Colon (tissue), 2 donors: ENCODE measurements around the gene FAM177B.

Experiments
- FAIRE-seq: peaks from 2 replicates; lab custom pipeline; 2012; peaks lifted over from hg19 to GRCh38; lab: Jason Lieb, UNC
- donor health status: control.
- donor health status: control.

The FAM177B gene

DNA sequence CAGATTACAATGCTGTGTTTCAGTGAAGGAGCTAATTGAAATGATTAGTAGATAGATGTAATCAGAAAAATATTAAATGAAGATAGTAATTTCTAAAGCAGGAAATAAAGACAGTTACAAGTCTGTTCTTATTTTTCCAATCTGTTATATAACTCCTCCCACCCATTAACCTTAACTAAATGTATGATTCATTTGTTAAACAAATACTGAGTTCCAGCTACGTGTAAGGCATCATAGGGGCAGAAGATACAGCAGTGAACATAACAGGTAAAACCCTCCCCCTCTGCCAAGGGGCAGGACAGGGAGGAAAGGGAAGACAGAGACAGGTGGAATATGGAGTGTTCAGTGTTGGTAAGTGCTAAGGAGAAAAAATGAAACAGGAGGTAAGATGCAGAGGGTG, at the start of gene FAM177B:
TSS of gene FAM177B (plus strand) at position 231 of the 400 bp plus-strand sequence. CDS start 9,344 bp downstream, outside the sequence.
- FAIRE-seq = no peak

DNA sequence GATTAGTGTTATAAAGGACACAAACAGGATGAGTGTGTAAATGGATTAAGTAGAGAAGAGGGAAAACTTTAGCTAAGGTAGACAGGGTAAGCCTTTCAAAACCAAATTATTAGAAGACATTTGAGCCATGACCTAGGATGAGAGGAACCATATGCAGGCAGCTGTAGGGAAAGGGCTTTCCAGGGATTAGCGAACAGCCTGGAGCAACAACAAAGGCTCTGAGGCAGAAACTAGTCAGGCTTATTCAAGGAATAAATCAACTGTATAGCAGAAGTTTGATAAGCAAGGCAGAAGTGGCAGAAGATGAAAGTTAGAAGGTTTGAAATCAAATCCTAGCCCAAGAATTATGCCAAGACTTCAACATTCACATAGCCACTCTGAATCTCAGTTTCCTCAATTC, 46.0 kb upstream of the FAM177B start:
- no peak for FAIRE-seq

DNA sequence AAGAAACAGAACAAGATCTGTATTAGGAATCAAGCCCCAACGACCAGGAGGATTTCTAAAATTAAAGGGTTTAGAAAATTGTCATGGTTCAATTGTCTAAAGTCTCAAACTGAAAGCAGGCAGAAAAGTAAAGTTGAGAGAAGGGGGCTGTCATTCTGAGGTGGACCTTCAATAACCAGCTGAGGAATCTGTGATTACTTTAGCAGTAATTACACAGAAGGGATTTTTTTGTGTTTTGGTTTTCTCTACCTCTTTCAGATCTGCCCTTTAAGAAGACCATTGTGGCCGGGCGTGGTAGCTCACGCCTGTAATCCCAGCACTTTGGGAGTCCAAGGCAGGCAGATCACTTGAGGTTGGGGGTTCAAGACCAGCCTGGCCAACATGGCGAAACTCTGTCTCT, 42.1 kb upstream of the FAM177B start:
- FAIRE-seq = no peak

DNA sequence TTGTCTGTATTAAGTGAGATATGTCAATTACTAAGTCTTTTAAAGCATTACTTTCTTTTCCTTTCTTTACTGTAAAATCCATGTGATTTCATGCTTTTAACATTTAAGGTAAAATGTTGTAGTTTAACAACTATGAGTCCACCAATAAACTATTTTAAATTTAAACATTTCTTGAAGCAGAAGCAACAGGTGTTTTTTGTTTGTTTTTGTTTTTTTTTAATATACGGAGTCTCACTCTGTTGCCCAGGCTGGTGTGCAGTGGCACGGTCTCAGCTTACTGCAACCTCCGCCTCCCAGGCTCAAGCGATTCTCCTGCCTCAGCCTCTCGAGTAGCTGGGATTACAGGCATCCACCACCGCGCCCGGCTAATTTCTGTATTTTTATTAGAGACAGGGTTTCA, 40.3 kb upstream of the FAM177B start:
- no peak for FAIRE-seq

DNA sequence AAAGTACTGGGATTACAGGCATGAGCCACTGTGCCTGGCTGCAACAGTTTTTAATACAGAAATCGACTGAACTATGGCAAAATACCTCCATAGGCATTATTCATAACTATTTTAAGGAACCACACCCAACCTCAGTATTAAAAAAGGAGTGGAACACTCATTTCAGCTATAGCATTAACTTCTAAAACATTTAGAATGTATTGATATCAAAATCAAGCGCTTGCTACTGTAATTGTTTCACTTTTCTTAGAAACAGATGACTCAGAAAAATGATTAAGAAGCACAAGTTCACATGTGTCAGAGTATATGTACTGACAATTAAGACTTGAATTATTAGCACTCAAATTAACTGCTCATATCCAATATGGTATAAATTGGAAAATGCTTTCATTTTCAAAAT, 39.8 kb upstream of the FAM177B start:
- FAIRE-seq = no peak

DNA sequence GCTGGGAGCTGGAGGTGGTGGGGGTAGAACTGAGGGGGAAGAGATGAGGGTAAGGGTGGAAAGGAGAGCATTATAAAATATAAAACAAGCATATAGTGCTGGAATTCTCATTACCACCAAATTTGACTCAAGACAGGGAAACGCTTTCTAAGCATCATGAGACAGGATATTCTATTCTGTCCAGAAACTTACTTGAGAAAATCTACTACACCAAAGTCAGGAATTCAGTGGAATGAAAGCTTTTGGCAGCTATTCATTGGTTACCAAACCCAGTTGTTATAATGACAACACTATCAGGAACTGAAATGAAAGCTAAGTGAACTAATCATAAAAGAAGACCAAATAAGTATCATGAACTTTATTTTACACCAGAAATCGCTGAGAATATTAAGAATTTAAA, 39.2 kb upstream of the FAM177B start:
- FAIRE-seq = no peak

DNA sequence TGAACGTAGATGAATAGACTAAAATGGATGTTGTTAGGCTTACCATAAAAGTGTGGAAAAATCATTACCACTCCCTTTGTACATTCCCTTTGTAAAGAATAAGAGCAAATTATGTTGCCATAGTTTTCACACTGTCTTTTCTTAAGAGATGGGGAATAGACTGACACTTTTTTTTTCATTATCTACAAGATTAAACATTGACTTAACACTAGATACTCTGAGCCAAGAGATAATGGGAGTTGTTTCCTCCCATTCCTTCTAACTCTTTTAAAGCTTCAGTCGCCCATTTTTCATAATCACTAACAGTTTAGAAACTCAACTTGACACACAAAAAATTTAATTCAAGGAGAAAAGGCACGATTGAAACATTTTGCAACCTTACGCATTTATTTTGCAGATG, 34.8 kb upstream of the FAM177B start:
- FAIRE-seq = no peak

DNA sequence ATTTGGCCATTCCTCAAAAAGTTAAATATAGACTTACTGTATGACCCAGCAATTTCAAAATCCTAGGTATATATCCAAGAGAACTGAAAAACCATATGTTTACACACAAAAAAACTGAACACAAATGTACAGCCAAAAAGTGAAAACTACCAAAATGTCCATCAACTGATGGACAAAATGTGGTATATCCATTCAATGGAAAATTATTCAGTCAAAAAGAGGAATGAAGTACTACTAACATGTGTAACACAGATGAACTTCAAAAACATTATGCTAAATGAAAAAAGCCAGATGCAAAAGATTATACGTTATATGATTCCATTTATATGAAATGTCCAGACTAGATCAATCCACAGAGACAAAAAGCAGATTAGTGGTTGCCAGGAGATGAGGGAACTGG, 32.7 kb upstream of the FAM177B start:
- FAIRE-seq = no peak

DNA sequence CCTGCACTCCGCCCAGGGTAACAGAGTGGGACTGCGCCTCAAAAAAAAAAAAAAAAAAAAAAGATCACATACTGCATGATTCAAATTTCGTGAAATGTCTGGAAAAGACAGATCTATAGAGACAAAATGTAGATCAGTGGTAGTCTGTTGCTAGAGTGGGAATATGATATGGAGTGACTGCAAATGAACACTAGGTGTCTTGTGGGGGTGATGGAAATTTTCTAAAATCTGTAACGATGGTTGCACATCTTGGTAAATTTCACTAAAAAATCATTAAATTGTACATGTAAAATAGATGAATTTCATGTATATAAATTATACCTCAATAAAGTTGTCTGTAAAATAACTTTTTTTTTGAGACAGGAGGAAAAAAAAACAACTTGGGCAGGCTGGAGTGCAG, 30.2 kb upstream of the FAM177B start:
- no peak for FAIRE-seq

DNA sequence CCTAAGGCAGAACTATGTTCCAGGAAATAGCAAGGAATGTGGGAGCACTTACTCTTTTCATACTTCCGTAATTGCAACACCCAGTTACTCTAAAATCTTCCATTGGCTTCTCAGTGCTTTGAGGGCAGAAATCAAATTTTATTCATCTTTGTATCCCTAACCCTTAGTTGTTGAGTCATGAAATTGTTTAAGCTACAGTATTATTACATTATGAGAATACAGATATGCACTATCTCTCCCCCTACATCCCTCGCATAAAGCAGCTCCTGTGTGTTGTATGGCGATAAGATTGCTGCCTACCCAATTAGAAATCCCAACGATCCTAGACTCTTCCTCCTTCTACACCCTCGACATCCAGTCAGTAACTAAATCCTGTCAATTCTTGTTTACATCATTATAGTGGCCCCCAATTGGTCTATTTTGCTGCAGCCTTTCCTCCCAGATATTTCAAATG, 27.3 kb upstream of the FAM177B start:
- no peak for FAIRE-seq

DNA sequence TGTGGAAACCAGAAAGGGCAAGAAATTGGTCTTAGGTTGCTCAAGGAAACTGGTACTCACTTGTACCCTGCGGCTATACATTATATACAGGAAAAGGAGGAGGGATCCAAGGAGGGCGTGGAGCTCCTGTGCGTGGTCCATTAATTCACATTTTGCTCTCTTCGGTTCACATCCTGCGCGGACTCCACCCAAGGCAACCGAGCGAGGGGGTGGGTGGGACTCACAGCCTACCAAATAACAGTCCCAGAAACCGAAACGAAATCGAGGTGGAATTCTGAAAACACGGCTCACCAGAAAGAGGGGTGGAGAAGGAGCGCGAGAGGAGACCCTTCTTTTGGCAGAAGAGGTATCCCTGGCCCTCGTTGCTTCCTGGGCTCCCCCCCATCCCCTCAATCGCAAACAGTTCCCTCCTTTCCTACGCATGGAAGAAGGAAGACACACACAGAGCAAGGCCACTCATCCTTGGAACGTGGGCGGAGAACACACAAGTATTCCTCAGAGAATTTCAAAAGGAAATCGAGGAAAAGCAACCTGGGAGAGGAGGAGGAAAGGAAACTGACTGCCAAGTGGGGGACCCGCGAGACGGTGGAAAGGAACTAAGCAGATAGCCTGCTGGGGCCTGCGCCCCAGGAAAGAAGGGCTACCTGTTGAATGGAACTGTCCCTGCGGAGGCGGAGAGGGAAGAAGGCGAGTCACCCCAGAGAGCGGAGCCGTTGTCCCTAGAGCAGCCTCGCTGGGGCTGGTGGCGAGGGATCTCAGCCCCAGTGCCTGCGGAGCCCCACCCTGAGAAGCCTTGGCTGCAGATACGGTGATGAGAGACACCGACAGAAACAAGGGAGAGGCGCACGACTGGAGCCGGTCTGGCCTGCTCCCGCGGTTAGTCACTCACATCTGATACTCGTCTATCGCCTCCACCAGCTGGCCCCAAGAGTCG, 25.4 kb upstream of the FAM177B start:
- no peak for FAIRE-seq

DNA sequence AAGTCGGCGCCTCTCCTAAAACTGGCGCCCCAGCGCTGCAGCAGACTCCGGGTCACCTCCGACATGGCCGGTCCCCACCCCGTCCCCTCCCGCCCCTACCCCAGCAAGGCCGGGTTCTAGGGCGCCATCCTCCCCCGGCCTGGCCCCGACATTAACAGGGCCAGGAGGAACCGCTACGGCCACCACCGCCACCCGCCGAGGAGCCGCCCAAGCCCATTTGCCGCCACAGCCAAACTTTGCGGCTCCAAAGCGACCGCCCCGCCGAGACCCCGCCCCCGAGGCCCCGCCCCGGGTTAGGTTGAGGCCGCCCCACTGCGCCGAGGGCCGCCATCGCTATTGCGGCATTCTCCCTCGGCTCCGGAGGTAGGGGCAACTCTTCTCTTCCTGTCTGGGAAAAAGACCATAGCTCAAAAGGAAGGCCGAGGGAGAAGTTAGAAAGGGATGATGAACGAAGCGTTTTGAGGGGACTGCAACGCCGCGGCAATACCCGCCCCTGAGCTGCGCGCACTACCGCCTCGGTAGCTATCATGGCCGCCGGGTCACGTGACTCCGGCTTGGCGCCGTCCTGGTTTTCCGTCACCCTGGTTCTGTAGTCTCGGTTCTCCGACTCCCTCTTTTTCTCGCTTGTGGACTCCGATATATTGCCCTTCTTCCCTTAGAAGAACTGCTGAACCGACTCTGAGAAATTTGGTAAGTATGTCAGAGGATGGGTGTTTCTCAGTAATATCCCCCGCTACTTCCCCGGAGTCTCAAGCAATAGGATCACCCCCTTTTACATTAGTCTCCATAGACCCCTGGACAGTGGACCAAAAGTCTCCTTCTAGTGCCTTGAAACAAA, 24.5 kb upstream of the FAM177B start, which contains the start of the genes AIDA and BROX:
TSS of gene AIDA (minus strand) at position 239 of the 838 bp plus-strand sequence. CDS start at position 65, 174 bp downstream.
TSS of gene BROX (plus strand) at position 312 of the 838 bp plus-strand sequence. CDS start 3,136 bp downstream, outside the sequence.
- no peak for FAIRE-seq

DNA sequence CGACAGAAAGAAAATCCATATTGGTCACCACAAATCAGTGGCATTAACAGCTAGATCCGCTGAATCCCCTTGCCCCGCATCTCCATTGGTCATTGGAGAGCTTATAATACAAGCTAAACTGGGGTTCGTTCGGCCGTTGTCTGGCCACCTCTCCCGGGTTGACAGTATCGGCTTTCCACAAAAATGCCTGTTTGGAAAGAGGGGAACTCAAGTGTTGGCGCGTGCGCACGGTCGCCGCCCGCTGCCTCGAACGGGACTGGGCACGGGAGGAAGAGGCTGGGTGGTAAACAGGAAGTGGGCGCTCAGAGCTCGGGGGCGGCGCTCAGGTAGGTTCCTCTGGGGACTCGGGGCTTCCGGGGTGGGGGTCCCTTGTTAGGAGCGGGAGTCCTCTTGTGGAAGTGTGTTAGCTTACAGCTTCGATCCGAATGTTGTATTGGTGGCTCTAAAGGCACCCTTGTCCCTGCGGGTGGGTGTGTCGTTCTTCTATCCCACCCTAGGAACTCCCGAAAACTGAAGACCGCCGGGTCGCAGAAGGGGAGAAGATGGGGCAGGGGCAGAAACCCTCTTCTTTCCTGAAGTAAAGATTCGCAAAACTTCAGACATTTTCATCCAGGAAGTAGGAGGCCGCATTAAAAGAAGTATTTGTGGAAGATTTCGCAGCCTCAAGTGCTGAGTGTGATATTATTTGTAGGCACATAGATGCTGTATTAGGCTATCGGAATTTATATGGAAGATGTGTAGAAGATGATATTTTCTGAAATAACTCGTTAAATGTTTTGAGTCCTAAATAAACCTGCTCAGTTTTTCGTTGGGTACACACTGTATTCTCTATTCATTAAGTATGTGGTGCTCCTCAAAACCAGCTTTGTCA, 23.7 kb upstream of the FAM177B start:
- FAIRE-seq = no peak

DNA sequence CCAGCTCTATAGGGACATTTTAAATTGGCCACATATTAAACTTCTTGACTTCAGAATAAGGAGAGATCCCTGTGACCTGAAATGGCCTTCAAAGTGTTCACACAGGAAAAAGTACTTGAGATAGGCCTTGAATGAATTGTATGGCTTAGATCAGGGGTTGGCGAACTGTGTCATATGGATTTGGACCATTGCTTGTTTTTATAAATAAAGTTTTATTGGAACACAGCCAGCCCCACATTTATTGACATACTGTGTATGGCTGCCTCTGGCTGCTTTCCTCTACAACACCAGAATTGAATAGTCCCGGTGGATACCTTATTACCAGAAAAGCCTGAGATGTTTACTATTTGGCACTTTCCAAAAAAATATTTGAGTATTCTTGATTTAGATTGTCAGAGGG, 20.6 kb upstream of the FAM177B start:
- no peak for FAIRE-seq

DNA sequence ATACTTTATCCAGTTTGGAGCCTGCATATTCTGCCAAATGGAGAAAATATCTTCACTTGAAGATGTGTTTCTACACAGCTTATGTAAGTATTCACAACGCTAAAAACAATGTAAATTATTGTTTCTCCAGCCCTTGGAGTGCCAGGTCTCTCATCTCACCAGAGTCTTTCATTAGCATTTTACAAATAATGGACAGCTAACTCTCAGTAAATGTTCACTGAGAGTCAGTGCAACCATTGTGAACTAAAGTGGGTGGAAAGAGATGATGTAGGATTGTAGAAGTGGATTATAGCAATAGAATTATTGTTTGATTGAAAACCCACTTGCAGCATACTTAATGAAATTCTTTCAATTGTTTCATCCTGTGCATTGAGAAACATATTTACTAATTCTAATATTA, 8.3 kb upstream of the FAM177B start:
- FAIRE-seq = no peak

DNA sequence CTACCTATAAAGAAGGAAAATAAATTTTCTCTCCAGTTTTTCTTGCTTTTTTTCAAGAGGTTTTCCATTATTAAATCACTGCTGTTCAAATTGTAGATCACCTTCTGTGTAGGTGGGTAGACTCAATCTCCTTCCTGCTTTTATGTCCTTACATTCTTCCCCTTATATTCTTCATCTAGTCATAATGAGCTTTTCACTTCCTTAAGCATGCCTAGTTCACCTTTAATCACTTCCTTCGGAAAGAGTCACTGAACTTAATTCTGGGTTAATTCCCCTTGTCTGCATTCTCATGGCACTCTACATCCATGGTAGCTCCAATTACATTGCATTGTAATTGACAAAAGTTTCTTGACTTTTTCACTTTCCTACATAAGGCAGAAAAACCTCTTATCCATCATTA, 6.1 kb upstream of the FAM177B start:
- FAIRE-seq = no peak

DNA sequence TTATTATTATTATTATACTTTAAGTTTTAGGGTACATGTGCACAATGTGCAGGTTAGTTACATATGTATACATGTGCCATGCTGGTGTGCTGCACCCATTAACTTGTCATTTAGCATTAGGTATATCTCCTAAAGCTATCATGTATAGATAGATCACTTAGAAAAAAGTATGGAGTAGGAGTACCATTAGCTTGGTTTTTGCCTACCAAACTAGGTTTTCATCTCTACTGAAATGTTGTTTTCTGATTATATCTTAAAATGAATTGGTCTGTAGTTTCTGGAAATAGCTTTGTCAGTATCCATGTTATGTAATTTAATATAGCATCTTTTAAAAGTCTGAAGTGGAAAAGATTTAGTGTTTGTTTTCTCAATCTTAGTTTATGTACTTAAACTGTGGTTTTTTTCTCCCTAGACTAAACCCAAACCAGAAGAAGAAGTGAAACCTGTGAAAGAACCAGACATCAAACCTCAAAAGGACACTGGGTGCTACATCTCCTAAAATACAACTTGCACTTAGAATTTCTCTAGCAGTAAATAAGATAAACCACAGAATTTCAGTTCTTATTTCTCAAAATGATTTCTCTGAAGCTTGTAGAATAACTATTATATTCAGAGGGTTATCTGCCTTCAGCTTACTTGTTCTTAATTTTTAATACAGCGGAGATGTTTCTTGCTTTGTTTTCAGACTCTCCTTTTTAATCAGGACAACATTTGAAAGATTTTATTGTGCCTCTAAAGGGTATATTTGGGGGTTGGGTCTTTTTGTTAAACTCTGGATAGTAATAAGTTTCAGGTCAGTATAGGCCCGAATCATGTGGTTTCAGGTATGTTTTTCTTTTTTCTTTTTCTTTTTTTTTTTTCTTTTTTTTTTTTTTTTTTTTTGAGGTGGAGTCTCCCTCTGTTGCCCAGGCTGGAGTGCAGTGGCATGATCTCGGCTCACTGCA, 4.5 kb upstream of the FAM177B start:
- FAIRE-seq = no peak

DNA sequence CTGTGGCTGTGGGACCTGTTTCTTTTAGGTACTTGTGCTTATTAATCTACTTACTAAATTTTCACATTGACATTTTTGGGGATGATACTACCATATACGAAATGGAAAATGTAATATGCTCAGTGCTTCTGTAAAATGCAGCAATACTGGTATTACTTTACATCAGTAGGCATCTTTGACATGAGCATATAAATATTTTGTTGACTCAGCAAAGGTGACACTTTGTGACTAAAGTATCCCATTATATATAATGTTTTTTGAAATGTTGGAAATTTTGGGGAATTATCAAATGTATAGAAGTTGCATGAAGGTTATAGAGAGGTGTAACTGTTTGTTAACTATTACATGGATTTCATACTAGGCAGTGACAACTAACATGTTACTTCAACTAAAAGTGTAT, 2.3 kb upstream of the FAM177B start:
- no peak for FAIRE-seq

DNA sequence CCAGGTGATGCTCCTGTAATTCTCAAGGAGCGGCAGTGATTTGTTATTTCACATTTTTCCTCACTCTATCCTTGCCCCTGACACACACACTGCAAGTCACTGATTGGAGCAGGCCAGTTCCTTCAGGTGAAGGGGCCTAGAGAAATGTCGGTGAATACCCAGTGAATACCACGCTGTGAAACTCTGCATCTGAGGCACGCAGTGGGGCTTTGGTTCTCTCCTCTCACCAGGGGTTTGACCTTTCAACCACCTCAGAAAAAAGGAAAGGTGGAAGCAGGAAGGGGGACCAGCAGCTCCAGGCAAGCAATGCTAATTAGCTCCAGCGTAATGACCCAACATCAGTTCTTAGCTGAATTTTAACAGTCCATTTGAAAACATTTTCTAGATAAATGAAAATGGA, 532 bp upstream of the FAM177B start:
- no peak for FAIRE-seq

DNA sequence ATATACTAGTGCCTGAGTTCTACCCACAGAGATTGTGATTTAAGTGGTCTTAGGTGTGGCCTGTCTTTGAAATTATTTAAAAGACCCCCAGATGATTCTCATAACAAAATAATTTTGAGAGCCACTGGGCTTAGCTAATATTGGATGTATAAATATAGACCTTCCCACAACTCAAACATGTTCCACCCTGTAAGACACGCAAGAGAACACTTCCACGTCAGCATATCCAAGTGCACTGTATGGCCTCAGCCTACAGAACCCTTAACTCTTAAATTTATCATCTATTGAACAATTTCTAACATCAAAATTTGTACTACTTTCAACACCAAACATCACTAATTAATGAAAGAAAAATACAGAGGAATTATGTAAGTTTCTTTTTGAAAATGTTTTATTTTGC, 2.5 kb downstream of the FAM177B start:
- FAIRE-seq = no peak

DNA sequence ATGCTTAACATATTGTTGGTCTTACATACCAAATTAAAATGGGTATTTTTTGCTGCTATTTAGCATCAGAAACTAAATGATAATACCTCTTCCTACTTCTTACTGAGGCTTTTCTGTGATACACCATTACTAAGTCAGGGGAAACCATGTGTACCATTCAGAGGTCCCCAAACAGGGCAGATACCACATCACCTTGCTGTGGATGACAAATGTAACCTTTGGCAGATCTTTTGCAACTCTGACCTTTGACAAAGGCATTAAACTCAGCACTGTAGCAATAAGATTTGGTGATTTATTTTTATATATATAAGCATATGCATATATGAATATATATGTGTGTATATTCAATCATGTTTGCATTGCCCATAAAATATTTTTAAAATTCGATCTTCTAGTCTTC, 2.9 kb downstream of the FAM177B start:
- no peak for FAIRE-seq
